22Rv1 (cell line): ENCODE results near the gene RBM11.

Experiments
- H3K27ac ChIP-seq: fragments of 450-650 bp; 2 replicates; pipeline ENCODE4 v1.5.1; 2017
- ZFX ChIP-seq: fragments of 450-650 bp; IDR thresholded peaks from 2 replicates; pipeline ENCODE4 v1.6.1; 2017; ENCODE audit warnings: antibody characterized with exemption, borderline replicate concordance
- TF ChIP-seq, protein P1 (sequence below): fragments of 450-650 bp; IDR thresholded peaks from 2 replicates; pipeline ENCODE4 v1.5.1; 2017; ENCODE audit warnings: mild to moderate bottlenecking

Gene RBM11

DNA sequence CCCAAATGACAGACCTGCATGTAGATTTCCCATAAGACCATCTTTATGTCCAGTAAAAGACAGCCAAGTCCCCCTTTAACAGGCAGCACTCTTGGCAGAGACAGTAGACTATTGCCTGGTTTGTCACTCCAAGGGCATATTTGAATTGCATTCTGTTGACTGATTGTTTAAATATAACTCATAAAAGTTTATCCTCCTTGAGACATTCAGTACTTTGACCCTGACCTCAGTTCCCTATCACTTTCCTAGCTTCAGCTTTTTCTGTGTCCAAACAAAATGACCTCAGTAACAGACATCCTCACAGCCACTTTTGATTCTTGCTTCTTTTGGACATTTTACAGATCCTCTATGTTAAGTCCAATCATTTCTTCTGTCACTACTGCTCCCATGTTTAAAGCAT lies 51.1 kb downstream of the RBM11 start:
- TF ChIP-seq, protein P1, sequence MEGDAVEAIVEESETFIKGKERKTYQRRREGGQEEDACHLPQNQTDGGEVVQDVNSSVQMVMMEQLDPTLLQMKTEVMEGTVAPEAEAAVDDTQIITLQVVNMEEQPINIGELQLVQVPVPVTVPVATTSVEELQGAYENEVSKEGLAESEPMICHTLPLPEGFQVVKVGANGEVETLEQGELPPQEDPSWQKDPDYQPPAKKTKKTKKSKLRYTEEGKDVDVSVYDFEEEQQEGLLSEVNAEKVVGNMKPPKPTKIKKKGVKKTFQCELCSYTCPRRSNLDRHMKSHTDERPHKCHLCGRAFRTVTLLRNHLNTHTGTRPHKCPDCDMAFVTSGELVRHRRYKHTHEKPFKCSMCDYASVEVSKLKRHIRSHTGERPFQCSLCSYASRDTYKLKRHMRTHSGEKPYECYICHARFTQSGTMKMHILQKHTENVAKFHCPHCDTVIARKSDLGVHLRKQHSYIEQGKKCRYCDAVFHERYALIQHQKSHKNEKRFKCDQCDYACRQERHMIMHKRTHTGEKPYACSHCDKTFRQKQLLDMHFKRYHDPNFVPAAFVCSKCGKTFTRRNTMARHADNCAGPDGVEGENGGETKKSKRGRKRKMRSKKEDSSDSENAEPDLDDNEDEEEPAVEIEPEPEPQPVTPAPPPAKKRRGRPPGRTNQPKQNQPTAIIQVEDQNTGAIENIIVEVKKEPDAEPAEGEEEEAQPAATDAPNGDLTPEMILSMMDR = no peak
- no peak for TF ChIP-seq ZFX
- H3K27ac ChIP-seq = 0 out of 2 replicates have a peak overlapping the region, but pooled peaks have one; percentile 25

DNA sequence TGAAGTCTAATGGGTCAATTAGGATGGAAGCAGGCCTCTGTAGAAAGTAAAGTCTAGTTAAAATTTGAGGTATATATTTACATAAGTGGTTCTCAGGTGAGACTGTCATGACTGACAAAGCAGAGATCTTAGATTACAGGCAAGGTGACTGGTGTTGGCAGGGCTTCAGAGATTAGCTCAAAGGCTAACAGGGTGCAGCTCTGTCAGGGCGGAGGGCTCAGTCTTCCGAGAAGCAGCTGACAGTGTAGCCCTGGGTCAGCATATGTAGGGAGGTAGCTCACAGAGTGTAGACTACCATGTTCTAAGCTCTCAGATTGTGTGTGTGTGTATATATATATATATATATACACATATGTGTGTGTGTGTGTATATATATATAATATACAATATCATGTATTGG lies 54.7 kb downstream of the RBM11 start:
- H3K27ac ChIP-seq = no peak overlapping the region
- no peak for TF ChIP-seq ZFX
- TF ChIP-seq, protein P1 = no peak

DNA sequence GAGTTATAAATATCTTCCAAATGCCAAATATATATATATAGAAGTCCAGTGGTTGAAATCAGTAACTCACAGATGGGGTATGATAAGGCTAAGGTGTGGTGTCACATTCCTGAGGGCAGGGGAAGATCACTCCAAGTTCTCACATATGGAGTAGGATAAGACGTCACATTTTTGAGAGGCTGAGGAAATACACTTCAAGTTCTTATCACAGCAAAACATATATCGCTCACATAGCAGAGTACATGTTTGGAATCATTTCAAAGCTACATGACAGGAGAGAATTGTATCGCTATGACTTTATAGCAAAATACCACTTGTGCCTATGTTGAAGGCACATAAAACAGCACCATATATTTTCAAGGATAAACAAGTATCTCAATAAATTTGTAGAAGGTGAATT lies 55.1 kb downstream of the RBM11 start:
- TF ChIP-seq, protein P1 = no peak
- TF ChIP-seq ZFX = no peak
- no peak overlapping the region for H3K27ac ChIP-seq

DNA sequence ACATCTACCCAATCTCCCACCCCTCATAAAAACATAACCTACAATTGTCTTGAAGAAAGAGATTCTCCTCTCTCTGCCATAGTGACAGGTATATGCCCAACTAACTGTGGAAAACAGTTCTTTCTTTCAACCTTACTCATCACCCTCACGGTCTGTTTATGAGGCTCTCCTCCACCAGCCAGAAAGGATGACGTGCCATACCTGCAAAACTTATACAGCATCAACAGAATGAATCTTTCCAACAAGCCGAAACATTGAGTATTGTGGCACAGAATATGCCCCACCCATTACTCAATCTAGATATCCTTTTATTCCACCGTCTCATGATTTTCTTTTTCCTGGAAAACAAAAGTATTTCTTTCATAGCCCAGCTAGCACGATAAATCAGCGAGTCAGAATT lies 55.7 kb downstream of the RBM11 start:
- TF ChIP-seq, protein P1 = no peak
- TF ChIP-seq ZFX = no peak
- H3K27ac ChIP-seq = no peak overlapping the region

DNA sequence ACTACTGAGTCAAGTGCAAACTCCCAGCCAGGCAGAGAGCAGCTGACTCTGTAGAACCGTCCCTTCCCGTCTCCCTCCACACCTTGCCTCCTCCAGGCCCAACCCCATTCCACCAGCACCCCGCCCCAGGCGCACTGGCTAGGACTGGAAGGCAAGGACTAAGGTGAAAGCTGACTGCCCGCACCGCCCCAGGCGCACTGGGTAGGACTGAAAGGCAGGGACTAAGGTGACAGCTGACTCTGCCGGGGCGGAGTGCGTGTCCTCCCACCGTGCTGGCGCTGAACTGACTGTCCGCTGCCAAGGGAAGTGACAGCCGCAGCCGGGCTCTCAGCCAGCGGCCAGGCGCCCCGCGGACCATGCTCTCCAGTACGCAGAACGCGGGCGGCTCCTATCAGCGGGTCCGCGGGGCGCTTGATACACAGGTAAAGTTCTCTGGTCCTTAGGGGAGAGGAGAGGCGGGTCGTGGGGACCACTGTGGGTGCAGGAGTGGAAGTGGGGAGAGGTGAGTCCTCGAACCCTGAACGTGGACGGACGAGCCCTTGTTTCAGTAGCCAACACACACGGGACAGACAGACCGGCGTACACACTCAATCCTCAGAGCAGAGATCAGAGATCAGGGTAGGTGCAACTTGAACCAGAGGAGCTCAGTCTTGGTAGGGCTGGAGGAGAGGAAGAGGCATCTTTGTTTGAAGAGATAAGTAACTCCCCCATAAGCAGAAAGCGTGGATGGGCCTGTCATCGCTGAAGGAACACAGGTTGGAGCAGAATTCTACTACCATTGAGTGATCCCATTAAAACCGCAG lies 58.0 kb downstream of the RBM11 start:
- TF ChIP-seq, protein P1 = no peak
- TF ChIP-seq ZFX = no peak

DNA sequence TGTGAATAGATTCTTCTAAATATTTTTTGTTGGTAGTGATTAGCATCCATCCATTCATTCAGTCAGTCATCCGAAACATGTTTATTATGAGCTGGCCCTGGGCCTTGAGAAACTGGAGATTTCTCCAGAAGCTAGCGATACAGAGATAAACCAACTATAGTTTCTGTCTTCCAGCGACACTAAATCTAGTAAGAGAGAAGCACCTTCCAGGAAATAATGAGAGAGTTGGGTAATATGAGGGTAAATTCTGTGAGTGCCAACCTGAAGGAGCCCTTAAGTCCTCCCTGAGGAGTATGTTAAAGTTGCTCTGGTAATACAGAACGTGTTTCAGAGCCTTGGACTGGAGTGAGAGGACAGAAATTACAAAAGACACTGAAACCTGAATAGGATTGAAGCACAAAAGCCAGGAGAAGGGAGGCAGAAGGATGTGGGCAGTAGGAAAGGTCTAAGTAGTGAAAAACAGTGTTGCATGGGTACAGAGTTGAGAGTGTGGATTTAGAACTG lies 59.8 kb downstream of the RBM11 start:
- H3K27ac ChIP-seq = no peak overlapping the region
- TF ChIP-seq, protein P1 = no peak
- TF ChIP-seq ZFX = no peak

More for the DNA sequence above, 58.0 kb downstream of the RBM11 start:
- H3K27ac ChIP-seq = no peak overlapping the region
